WERI-Rb-1 (cell line): Measurements from ENCODE around the gene MLX.
A peak's percentile ranks its signal among the peaks of the same experiment; 100 is the strongest.

Source experiments
- DNase-seq: peaks from one replicate; pipeline ENCODE4 v3.0.0-alpha.2; 2020
- H3K27ac ChIP-seq: fragments of 250-450 bp; sonication (Bioruptor Pico); 2 replicates; pipeline ENCODE4 v1.5.1; 2020; ENCODE audit warnings: mild to moderate bottlenecking, moderate library complexity
- H3K27me3 ChIP-seq: fragments of 250-450 bp; sonication (Bioruptor Pico); 2 replicates; pipeline ENCODE4 v1.5.1; 2021; ENCODE audit warnings: mild to moderate bottlenecking, low read depth, moderate library complexity; ENCODE audit not compliant: insufficient read depth, severe bottlenecking
- H3K36me3 ChIP-seq: fragments of 250-450 bp; sonication (Bioruptor Pico); 2 replicates; pipeline ENCODE4 v1.5.1; 2020; ENCODE audit warnings: mild to moderate bottlenecking, moderate library complexity
- H3K4me3 ChIP-seq: 2 replicates; pipeline ENCODE4 v1.5.1; 2011; ENCODE audit warnings: low read depth, mild to moderate bottlenecking, control low read depth, low read length
- H3K9me3 ChIP-seq: fragments of 250-450 bp; sonication (Bioruptor Pico); 2 replicates; pipeline ENCODE4 v1.5.1; 2021; ENCODE audit warnings: mild to moderate bottlenecking, moderate library complexity; ENCODE audit not compliant: severe bottlenecking
- CTCF ChIP-seq: IDR thresholded peaks from 2 replicates; pipeline ENCODE4 v1.5.1; 2011; ENCODE audit warnings: low read depth, mild to moderate bottlenecking, control low read depth, inconsistent platforms, low read length

The MLX gene

GRCh38 chr17:42526031-42526444, 40.9 kb upstream of the MLX start:
- Histone ChIP-seq H3K9me3 (no peaks in the 10 kb centered on the region), H3K4me3 (no peak overlapping the region), H3K27me3 (no peaks in the 10 kb centered on the region), H3K36me3 (peaks cover 29% of the 10 kb centered on the region), H3K27ac (no peak overlapping the region)
- no peak for TF ChIP-seq CTCF
- no peak for DNase-seq

- H3K36me3 ChIP-seq: peaks cover 10% of the 10 kb centered on the region
- H3K4me3 ChIP-seq: no peak overlapping the region
- DNase-seq: no peak
- TF ChIP-seq CTCF: no peak
- no peaks in the 10 kb centered on the region for H3K27me3 ChIP-seq
- no peak overlapping the region for H3K27ac ChIP-seq
- H3K9me3 ChIP-seq: no peaks in the 10 kb centered on the region
These were observed 39.0 kb upstream of the MLX start for GRCh38 chr17:42527932-42528331.

GRCh38 chr17:42529061-42529460, 37.8 kb upstream of the MLX start:
- no peaks in the 10 kb centered on the region for H3K9me3 ChIP-seq
- no peak for TF ChIP-seq CTCF
- no peak overlapping the region for H3K4me3 ChIP-seq
- peak overlapping the region; percentile 91 for H3K27ac ChIP-seq
- no peaks in the 10 kb centered on the region; the same call in 1 of the 2 replicates for H3K36me3 ChIP-seq
- H3K27me3 ChIP-seq: no peaks in the 10 kb centered on the region
- no peak for DNase-seq

GRCh38 chr17:42530952-42531454, 35.9 kb upstream of the MLX start:
- Histone ChIP-seq H3K9me3 (no peaks in the 10 kb centered on the region), H3K36me3 (no peaks in the 10 kb centered on the region)

GRCh38 chr17:42531455-42532354, 35.2 kb upstream of the MLX start:
- peak overlapping the region; percentile 91 for H3K27ac ChIP-seq
- H3K9me3 ChIP-seq: no peaks in the 10 kb centered on the region

More at GRCh38 chr17:42530952-42531454, 35.9 kb upstream of the MLX start:
- peak; percentile 57 for DNase-seq
- no peak for TF ChIP-seq CTCF
- no peaks in the 10 kb centered on the region for H3K27me3 ChIP-seq
- H3K27ac ChIP-seq: peak overlapping the region; percentile 91
- H3K4me3 ChIP-seq: no peak overlapping the region

More at GRCh38 chr17:42531455-42532354, 35.2 kb upstream of the MLX start:
- peak; percentile 38; the same call in 1 of the 2 replicates for TF ChIP-seq CTCF
- no peaks in the 10 kb centered on the region for H3K27me3 ChIP-seq
- peak overlapping the region; percentile 43 for H3K4me3 ChIP-seq
- DNase-seq: peak; percentile 88
- no peaks in the 10 kb centered on the region for H3K36me3 ChIP-seq
